M059J (cell line): ENCODE measurements around the gene TTLL7. TPM values are rescaled to one million over a fixed set of nuclear protein-coding genes. Genes with fewer than 3 reads are reported as not detected.

ENCODE experiments used
- DNase-seq: peaks from one replicate; pipeline ENCODE4 v3.0.0-alpha.2; 2012; ENCODE audit warnings: low read depth
- total RNA-seq: library from RNA; depleted of rRNA; stranded (reverse); fragments of >200 nt; shearing (Covaris generic); gene quantifications from 2 replicates; pipeline ENCODE4 v1.2.3, GENCODE V29; 2014; rRNA removed

TTLL7 gene, protein sequence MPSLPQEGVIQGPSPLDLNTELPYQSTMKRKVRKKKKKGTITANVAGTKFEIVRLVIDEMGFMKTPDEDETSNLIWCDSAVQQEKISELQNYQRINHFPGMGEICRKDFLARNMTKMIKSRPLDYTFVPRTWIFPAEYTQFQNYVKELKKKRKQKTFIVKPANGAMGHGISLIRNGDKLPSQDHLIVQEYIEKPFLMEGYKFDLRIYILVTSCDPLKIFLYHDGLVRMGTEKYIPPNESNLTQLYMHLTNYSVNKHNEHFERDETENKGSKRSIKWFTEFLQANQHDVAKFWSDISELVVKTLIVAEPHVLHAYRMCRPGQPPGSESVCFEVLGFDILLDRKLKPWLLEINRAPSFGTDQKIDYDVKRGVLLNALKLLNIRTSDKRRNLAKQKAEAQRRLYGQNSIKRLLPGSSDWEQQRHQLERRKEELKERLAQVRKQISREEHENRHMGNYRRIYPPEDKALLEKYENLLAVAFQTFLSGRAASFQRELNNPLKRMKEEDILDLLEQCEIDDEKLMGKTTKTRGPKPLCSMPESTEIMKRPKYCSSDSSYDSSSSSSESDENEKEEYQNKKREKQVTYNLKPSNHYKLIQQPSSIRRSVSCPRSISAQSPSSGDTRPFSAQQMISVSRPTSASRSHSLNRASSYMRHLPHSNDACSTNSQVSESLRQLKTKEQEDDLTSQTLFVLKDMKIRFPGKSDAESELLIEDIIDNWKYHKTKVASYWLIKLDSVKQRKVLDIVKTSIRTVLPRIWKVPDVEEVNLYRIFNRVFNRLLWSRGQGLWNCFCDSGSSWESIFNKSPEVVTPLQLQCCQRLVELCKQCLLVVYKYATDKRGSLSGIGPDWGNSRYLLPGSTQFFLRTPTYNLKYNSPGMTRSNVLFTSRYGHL
- total RNA-seq = 5.7 and 13.4 TPM in 2 replicates

- peak; percentile 72 for DNase-seq
These were observed at the start of gene TTLL7 for GRCh38 chr1:83998498-83999315. Gene TTLL7, minus strand, starts transcription at chr1:83999132. Its CDS starts 46,921 bp downstream, at chr1:83952211.

DNA sequence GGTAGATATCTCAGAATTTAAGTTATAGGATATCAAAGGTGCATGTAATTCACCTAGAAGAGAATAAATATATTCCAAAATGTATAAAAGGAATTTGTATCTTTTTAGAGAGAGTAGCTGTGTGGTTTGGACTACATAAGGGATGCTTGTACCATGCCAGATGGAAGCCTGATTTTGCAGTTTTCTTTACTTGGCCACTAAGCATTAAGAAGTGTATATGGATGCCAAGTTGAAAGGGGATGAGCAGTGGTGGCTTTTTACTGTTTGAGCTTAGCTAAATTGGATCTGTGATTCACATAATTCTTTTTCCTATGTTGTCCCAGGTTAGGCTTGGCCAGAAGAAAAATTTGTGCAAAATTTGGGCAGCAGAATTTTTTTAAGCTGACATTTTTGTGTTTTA, 43.5 kb upstream of the TTLL7 start:
- DNase-seq = no peak

DNA sequence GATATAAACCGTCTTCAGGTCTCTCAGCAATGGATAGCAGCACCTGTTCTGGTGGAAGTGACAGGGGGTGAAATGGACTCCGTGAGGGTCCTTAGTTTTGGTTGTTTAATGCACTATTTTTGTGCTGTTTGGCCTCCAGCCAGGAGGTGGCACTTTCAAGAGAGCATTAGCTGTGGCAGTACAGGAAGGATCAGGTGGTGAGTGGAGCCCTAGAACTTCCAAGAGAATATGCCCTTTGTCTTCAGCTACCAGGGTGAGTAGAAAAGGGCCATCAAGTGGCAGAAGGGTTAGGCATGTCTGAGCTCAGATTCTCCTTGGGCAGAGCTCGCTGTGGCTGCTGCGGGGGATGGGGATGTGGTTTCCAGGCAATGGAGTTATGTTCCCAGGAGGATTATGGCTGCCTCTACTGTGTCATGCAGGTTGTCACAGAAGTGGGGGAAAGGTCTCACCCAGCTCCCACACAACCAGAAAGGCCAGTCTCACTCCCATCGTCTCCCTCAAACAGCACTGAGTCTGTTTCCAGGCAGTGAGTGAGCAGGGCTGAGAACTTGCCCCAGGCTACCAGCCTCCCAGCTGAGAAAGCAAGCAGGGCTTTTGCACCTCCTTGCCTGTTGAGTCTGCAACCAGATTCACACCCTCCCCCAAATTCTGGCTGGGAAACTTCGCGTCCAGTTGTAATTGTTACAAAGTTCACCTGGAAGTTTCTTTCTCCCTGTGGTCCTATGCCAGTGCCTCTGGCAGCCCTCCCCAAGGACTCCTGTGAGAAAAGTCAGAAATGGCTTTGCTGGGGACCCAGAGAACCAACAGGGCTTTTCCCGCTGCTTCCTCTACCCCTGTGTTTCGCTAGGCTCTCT, 39.1 kb upstream of the TTLL7 start:
- peak; percentile 51 for DNase-seq

GRCh38 chr1:84031802-84032327, 32.9 kb upstream of the TTLL7 start:
- DNase-seq = no peak

DNA sequence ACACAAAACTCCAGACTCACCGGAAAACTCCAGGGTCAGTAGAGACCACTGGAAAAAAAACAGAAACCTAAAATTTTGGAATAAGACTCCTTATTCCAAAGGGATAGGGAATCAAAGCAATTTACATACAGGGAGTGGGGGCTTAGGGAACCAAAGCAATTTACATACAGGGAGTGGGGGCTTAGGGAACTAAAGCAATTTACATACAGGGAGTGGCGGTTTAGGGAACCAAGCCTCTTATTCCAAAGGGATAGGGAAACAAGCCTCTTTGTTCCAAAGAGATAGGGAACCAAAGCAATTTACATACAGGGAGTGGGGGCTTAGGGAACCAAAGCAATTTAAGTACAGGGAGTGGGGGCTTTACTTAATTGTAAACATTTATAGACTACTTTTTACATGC, 28.4 kb upstream of the TTLL7 start:
- DNase-seq = no peak

GRCh38 chr1:84025966-84026365, 27.0 kb upstream of the TTLL7 start:
- DNase-seq = no peak

GRCh38 chr1:84021822-84022221, 22.9 kb upstream of the TTLL7 start:
- no peak for DNase-seq

- DNase-seq = no peak
These were observed 21.2 kb upstream of the TTLL7 start for GRCh38 chr1:84020151-84020550.

GRCh38 chr1:84019217-84019616, 20.3 kb upstream of the TTLL7 start:
- DNase-seq = no peak

DNA sequence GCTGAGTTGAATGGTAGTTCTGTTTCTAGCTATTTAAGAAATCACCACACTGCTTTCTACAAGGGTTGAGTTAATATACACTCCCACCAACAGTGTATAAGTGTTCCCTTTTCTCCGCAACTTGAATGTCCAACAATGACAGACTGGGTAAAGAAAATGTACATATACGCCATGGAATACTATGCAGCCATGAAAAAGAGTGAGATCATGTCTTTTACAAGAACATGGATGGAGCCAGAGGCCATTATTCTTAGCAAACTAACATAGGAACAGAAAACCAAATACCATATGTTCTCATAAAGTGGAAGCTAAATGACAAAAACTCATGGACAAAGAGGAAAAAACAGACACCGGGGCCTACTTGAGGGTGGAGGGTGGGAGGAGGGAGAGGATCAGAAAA, 14.8 kb upstream of the TTLL7 start:
- DNase-seq = no peak

GRCh38 chr1:84012018-84012417, 13.1 kb upstream of the TTLL7 start:
- no peak for DNase-seq

DNA sequence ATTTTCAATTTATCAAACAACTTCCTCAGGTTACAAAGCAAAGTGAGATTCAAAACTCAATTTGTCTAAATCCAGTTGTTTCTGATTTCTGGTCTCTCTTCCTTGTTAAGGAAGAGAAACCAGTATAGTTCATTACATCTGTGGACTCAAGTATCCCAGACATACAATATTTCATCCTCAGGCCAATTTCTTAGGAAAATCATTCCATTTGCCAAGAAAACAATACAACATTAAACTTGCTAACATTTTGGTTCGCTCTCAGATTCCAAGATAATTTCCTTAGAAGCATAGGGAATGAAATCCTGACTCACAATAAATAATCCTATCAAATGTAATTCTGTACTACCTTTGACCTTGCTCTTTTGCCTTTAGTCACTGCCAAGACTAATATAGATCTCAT, 11.2 kb upstream of the TTLL7 start:
- DNase-seq = no peak

- DNase-seq = no peak
These were observed 9.7 kb upstream of the TTLL7 start for GRCh38 chr1:84008631-84009030.

DNA sequence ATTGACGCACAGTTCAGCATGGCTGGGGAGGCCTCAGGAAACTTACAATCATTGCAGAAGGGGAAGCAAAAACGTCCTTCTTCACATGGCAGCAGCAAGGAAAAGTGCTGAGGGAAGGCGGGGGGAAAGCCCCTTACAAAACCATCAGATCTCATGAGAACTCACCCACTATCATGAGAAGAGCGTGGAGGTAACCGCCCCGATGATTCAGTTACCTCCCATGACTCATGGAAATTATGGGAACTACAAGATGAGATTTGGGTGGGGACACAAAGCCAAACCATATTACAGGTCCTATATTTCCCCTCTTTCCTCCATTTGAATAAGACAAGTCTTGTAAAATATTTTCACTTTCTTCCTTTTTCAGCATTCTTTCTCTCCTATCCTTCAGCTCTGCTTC, 7.7 kb upstream of the TTLL7 start:
- DNase-seq = no peak

DNA sequence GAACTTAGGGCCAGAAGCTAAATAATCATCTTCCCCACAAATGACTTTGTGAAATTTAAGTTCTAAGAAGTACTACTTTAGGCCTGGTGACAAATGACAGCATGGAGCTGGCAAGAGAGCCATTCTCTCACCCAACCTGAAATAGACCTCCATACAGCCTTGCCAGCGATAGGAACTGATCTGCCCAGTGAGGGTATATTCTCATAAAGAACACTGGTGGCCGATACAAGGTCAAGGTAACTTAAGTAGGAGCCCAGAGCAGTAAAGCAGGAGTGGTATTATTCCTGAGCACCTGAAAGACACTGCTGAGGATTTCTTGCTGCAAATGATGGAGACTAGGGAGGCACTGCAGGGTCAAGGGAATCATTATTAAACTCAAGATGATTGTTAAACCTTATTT, 2.6 kb upstream of the TTLL7 start:
- DNase-seq = no peak

DNA sequence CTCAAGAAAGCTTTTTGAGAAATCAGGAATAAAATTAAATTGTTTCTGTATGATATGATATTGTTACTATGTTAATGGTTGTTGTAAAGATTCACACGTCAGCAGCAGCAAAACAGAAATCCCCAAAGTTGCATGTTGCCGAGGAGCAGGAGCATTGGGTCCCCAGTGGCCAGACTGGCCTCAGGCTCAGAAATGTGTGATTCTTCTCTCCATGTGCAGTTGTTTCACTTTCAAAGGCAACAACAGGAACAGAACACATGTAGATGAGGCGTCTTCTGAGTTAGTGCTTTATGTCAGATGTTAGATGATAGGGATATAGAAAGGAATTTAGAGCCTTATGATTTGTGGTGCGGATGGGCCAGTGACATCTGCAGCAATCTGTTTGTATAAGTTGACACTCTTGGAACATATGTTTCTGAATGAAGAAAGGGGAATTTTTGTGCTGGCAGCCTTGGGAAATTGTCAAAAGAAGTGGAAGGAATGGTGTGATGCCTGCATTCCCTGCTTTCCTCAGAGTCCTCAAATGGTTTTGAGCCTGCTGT, 2.1 kb upstream of the TTLL7 start:
- DNase-seq = no peak

DNA sequence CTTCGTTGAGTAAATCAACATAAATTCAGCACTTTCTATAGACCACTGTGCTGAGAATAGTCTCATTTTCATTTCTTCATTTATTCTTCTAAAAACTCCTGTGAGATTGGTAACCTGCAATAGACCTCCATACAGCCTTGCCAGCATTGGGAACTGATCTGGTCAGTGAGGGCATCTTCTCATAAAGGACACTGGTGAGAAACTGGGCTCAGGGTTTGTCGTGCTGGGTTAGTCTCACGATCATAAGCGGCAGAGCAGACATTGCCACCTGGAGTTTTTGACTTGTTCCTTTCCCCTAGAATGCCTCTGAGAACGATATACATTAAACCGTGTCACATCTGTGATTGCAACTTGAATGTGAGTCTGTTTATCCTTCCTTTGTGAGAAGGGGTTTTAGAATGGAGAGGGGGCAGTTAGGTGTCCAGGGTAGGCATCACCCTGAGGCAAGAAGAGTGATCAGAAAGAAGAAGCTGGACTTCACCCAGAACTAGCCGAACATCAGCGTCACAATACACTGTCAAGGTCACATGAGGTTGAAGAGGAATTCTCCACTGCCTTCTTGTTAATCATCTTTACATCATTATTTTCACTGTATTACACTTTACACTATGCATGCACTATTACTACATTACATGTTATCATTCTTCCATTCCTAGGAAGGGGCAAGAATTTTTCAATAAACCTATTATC, 1.4 kb upstream of the TTLL7 start:
- no peak for DNase-seq

DNA sequence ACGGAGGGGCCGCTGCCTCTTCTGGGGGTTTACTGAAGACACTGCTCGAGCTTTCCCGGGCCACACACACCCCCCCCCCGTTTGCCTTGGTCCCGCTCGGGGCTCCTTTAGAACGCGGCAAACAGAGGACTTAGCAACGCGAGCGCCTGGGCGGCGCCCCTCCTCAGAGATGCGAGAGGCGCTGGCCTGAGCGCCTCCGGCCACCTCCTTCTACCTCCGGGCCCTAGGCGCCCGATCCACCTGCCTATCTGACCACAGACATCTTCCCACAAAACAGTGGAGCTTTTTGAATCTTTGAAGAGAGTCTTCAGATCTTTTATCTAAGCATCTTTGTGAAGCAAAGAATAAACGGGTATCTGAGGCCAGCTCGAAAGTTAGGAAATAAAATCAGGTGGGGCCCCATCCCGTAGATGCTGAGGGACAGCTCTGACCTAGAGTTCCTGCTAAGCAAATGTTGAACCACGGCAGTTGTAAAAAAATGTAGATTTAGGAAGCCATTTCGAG, 436 bp upstream of the TTLL7 start:
- peak; percentile 78 for DNase-seq

DNA sequence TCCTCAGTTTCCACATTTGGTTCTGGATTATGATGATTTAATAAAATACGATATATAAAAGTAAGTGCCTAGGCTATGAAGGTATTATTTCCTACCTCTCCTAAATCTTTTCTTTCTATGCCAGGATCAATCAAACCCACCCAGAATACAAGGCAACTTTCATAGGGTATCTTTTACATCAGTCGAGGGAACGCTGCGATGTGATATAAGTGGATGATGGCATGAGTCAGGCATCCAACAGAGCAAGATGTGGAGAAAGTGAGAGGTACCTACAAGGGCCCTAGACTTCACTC, 781 bp downstream of the TTLL7 start:
- no peak for DNase-seq

- DNase-seq = no peak
These were observed 1.3 kb downstream of the TTLL7 start for GRCh38 chr1:83997631-83998030.
